NB4 (cell line): ENCODE measurements around the gene PTPRG.

Source experiments
- DNase-seq: peaks from one replicate; pipeline ENCODE4 v3.0.0; 2010; ENCODE audit warnings: low read depth
- H3K4me3 ChIP-seq: one replicate; pipeline ENCODE4 v1.5.1; 2011; ENCODE audit warnings: mild to moderate bottlenecking, low read depth, low read length, moderate library complexity
- MYC ChIP-seq: IDR thresholded peaks from 2 replicates; pipeline ENCODE4 v1.6.1; 2011; ENCODE audit warnings: low read depth, low read length
- POLR2A ChIP-seq: IDR thresholded peaks from 2 replicates; pipeline ENCODE4 v1.6.1; 2011; ENCODE audit warnings: mild to moderate bottlenecking; ENCODE audit not compliant: insufficient read length; ENCODE audit errors: extremely low read depth
- TF ChIP-seq, protein P1 (sequence below): IDR thresholded peaks from one replicate; pipeline ENCODE4 v1.5.1; 2012; ENCODE audit warnings: low read depth, low read length
- TF ChIP-seq, protein P2 (sequence below): IDR thresholded peaks from 2 replicates; pipeline ENCODE4 v1.6.1; 2011; ENCODE audit warnings: low read depth, low read length

Gene PTPRG

GRCh38 chr3:61896251-61896650 lies 334.9 kb downstream of the PTPRG start:
- no peak overlapping the region for H3K4me3 ChIP-seq
- TF ChIP-seq POLR2A (no peak), MYC (no peak)
- TF ChIP-seq, protein P1, sequence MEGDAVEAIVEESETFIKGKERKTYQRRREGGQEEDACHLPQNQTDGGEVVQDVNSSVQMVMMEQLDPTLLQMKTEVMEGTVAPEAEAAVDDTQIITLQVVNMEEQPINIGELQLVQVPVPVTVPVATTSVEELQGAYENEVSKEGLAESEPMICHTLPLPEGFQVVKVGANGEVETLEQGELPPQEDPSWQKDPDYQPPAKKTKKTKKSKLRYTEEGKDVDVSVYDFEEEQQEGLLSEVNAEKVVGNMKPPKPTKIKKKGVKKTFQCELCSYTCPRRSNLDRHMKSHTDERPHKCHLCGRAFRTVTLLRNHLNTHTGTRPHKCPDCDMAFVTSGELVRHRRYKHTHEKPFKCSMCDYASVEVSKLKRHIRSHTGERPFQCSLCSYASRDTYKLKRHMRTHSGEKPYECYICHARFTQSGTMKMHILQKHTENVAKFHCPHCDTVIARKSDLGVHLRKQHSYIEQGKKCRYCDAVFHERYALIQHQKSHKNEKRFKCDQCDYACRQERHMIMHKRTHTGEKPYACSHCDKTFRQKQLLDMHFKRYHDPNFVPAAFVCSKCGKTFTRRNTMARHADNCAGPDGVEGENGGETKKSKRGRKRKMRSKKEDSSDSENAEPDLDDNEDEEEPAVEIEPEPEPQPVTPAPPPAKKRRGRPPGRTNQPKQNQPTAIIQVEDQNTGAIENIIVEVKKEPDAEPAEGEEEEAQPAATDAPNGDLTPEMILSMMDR, result no peak
- TF ChIP-seq, protein P2, sequence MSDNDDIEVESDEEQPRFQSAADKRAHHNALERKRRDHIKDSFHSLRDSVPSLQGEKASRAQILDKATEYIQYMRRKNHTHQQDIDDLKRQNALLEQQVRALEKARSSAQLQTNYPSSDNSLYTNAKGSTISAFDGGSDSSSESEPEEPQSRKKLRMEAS, result no peak
- no peak for DNase-seq

DNA sequence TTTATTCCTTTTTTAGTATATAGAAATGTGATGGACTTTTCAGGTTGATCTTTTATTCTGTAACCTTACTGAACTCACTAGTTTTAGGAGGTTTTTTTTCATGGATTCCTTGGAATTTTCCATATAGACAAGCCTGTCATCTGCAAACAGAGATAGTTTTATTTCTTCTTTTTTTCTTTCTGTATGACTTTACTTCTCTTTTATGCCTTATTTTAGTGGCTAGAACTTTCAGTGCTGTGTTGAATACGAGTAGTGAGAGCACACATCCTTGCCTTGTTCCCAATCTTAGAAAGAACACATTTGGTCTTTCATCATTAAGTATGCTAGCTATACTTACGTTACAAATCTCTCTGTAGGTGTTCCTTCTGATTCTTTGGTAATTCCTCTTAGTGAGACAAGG lies 336.5 kb downstream of the PTPRG start:
- H3K4me3 ChIP-seq, result no peak overlapping the region
- no peak for DNase-seq
- TF ChIP-seq, protein P2, result no peak
- TF ChIP-seq, protein P1, result no peak

DNA sequence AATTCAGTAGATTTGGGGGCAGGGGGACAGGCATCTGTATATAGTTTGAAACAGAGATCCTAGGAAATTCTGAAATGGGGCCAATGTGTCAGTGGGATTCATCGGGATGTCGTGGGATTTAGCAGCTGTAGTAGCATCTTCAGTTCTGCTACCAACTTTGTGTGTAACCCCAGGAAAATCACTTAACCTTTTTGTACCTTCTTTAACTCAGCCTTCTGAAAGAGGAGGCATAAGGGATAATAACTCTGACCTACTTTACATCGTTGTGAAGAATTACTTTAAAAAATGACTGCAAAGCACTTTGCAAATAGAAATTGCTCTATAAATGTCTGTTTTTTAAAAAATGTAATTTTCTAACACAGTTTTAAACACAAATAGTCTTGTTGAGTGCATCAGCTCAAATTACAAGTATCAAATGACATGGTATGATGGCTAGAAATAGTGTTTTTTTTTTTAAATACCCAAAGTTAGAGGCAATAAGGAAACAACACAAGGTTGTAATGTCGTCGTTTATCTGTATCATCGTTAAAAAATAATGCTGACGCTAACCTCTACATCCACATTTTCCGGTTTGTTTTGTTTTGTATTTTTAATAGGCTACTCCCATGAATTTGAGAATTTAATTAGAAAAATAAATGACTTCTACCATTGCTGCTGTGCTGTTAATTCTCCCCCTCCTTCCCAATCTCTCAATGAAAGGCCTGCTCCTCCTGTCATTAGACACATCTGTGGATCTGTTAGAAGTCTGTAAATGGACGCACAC lies 338.5 kb downstream of the PTPRG start:
- TF ChIP-seq, protein P1, result no peak
- TF ChIP-seq, protein P2, result no peak
- TF ChIP-seq POLR2A, result no peak
- no peak for TF ChIP-seq MYC
- DNase-seq, result no peak
- H3K4me3 ChIP-seq, result no peak overlapping the region

DNA sequence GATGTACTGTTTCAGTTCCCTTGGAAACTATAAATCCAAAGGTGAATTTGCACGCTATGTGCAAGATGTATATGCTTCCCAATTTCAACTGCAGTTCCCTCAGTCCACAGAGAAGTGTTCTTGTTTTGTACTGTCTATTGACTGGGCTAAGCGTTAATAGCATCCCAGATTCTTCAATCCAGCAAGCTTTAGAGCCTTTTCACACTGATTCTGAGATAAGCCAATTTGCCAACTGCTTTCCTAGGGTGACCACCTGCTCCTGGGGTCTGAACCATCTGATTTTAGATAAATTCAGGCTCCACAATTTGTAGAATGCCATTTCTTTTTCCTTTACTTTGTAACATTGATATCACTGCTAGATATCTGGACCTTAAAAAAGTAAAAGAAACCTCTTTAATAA lies 340.1 kb downstream of the PTPRG start:
- DNase-seq, result no peak
- H3K4me3 ChIP-seq, result no peak overlapping the region
- TF ChIP-seq, protein P1, result no peak
- TF ChIP-seq, protein P2, result no peak
- no peak for TF ChIP-seq POLR2A
- TF ChIP-seq MYC, result no peak

DNA sequence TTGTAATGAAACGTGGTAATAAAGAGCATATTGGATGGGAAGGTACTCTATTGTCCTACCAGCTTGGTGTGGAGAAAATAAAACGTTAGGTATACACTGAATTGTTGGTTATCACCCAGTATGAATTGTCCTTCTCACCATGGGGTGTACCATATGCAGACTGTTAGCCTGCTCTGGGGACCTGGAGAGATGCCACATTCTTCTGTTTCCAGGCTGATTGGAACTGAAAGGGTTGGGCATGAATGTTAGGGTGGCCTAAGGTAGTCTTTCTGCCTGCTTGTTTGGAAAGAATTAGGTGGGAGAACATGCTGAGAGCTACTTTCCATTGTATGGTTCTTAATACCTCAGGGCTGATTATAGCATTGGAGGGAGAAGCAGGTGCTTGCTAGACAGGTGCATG lies 340.6 kb downstream of the PTPRG start:
- no peak for DNase-seq

More for the DNA sequence above, 340.6 kb downstream of the PTPRG start:
- no peak for TF ChIP-seq POLR2A
- TF ChIP-seq MYC, result no peak
- TF ChIP-seq, protein P1, result no peak
- TF ChIP-seq, protein P2, result no peak
- no peak overlapping the region for H3K4me3 ChIP-seq
